GM23248 (cell line): ENCODE results near the gene PIGM.

ENCODE experiments used
- EZH2 ChIP-seq: fragments of 200-600 bp; sonication (generic); IDR thresholded peaks from 2 replicates; pipeline ENCODE4 v1.6.1; 2018; ENCODE audit warnings: antibody characterized with exemption, mild to moderate bottlenecking; ENCODE audit not compliant: insufficient read depth, poor library complexity, severe bottlenecking
- EZH2phosphoT487 ChIP-seq: fragments of 200-600 bp; sonication (generic); IDR thresholded peaks from 2 replicates; pipeline ENCODE4 v1.6.1; 2018; ENCODE audit warnings: antibody characterized with exemption, moderate library complexity, mild to moderate bottlenecking, low read depth; ENCODE audit not compliant: insufficient read depth

GRCh38 chr1:160001440-160001839 lies 30.4 kb downstream of the PIGM start:
- TF ChIP-seq EZH2 (no peak), EZH2phosphoT487 (no peak)
